Progenitor cell of endocrine pancreas (in vitro differentiated cells): ENCODE measurements around the gene HSFX3. TPM values are rescaled to one million over a fixed set of nuclear protein-coding genes. Genes with fewer than 3 reads are reported as not detected.
"Not testable (repeated sequence)": the region's sequence is repeated elsewhere in the genome, so short reads cannot be mapped to it uniquely, and the experiment has no call there.

Experiments used
- DNase-seq: peaks from one replicate; pipeline ENCODE4 v3.0.0; 2021; ENCODE audit warnings: low spot score; ENCODE audit not compliant: unreplicated experiment
- H3K27ac Mint-ChIP-seq: 2 replicates; pipeline ENCODE4 v1.8.0; 2021; ENCODE audit warnings: mild to moderate bottlenecking, moderate library complexity, mixed read lengths
- H3K27me3 Mint-ChIP-seq: 2 replicates; pipeline ENCODE4 v1.8.0; 2021; ENCODE audit warnings: mixed read lengths
- H3K36me3 Mint-ChIP-seq: 2 replicates; pipeline ENCODE4 v1.8.0; 2022; ENCODE audit warnings: mixed read lengths; ENCODE audit not compliant: insufficient read depth
- H3K4me1 Mint-ChIP-seq: 2 replicates; pipeline ENCODE4 v1.8.0; 2021; ENCODE audit warnings: low read depth, mixed read lengths
- H3K4me3 Mint-ChIP-seq: 2 replicates; pipeline ENCODE4 v1.8.0; 2021; ENCODE audit warnings: low read depth, mild to moderate bottlenecking, moderate library complexity, mixed read lengths
- H3K9me3 Mint-ChIP-seq: 2 replicates; pipeline ENCODE4 v1.8.0; 2021; ENCODE audit warnings: low read depth, mixed read lengths
- CTCF ChIP-seq: fragments of 200-600 bp; sonication (generic); IDR thresholded peaks from one replicate; pipeline ENCODE4 v1.5.0; 2021; ENCODE audit warnings: antibody characterized with exemption, mild to moderate bottlenecking; ENCODE audit not compliant: unreplicated experiment
- total RNA-seq: library from RNA; stranded (reverse); gene quantifications from 2 replicates; pipeline ENCODE4 v1.2.1, GENCODE V29; 2021

The HSFX3 gene
- total RNA-seq, 1 donor from 2014 or later = not detected

- no peak for DNase-seq
- Mint-ChIP-seq H3K36me3 (peaks cover 11% of the 10 kb centered on the region), H3K27ac (no peak overlapping the region), H3K9me3 (peaks cover 4% of the 10 kb centered on the region), H3K4me1 (peaks cover 3% of the 10 kb centered on the region), H3K4me3 (no peak overlapping the region), H3K27me3 (no peaks in the 10 kb centered on the region)
- no peak for TF ChIP-seq CTCF
Measured at GRCh38 chrX:149531599-149531998, 18.1 kb downstream of the HSFX3 start.

- Mint-ChIP-seq H3K36me3 (peaks cover 11% of the 10 kb centered on the region), H3K9me3 (peaks cover 4% of the 10 kb centered on the region), H3K4me1 (peaks cover 3% of the 10 kb centered on the region), H3K4me3 (no peak overlapping the region), H3K27ac (no peak overlapping the region), H3K27me3 (no peaks in the 10 kb centered on the region)
- TF ChIP-seq CTCF = no peak
- DNase-seq = no peak
Measured at GRCh38 chrX:149528381-149528780, 21.3 kb downstream of the HSFX3 start.

- Mint-ChIP-seq H3K36me3 (peaks cover 11% of the 10 kb centered on the region), H3K4me3 (no peak overlapping the region), H3K9me3 (peaks cover 4% of the 10 kb centered on the region), H3K27me3 (no peaks in the 10 kb centered on the region), H3K4me1 (peaks cover 3% of the 10 kb centered on the region), H3K27ac (no peak overlapping the region)
- peak; percentile 37 for TF ChIP-seq CTCF
- DNase-seq = no peak
Measured at GRCh38 chrX:149527705-149528104, 22.0 kb downstream of the HSFX3 start.

GRCh38 chrX:149526318-149527033 is 23.2 kb downstream of the HSFX3 start:
- H3K27ac Mint-ChIP-seq, DNase-seq, H3K4me1 Mint-ChIP-seq, H3K4me3 Mint-ChIP-seq, H3K9me3 Mint-ChIP-seq, H3K27me3 Mint-ChIP-seq: not testable (repeated sequence)
- H3K36me3 Mint-ChIP-seq = peaks cover 11% of the 10 kb centered on the region

- not testable (repeated sequence) for H3K9me3 Mint-ChIP-seq, H3K27ac Mint-ChIP-seq, H3K4me1 Mint-ChIP-seq
Measured at GRCh38 chrX:149525903-149526302, 23.8 kb downstream of the HSFX3 start.

GRCh38 chrX:149525389-149525788 is 24.3 kb downstream of the HSFX3 start:
- not testable (repeated sequence) for H3K36me3 Mint-ChIP-seq, H3K27me3 Mint-ChIP-seq, H3K4me1 Mint-ChIP-seq, DNase-seq, H3K9me3 Mint-ChIP-seq, H3K27ac Mint-ChIP-seq, H3K4me3 Mint-ChIP-seq

More at GRCh38 chrX:149525903-149526302, 23.8 kb downstream of the HSFX3 start:
- H3K4me3 Mint-ChIP-seq, H3K27me3 Mint-ChIP-seq, H3K36me3 Mint-ChIP-seq, DNase-seq: not testable (repeated sequence)

- DNase-seq = no peak
- Mint-ChIP-seq H3K4me1 (peaks cover 2% of the 10 kb centered on the region), H3K27ac (no peak overlapping the region), H3K27me3 (no peaks in the 10 kb centered on the region), H3K36me3 (peaks cover 3% of the 10 kb centered on the region), H3K4me3 (no peak overlapping the region), H3K9me3 (peaks cover 21% of the 10 kb centered on the region)
- no peak for TF ChIP-seq CTCF
Measured at GRCh38 chrX:149522916-149523315, 26.8 kb downstream of the HSFX3 start.
